Natural killer cell treated with Interleukin-12 subunit alpha and Interleukin-12 subunit beta and Interleukin-15 and Interleukin-18, amount 100 ng/mL, for 72 hours (primary cell): ENCODE results near the gene TPD52L2. TPM values are rescaled to one million over a fixed set of nuclear protein-coding genes. Genes with fewer than 3 reads are reported as not detected.
A peak's percentile ranks its signal among the peaks of the same experiment; 100 is the strongest.

Source experiments
- ATAC-seq, 2 donors: fragments of 150-1000 bp; cut with Tn5 transposase in 1 of 2; sonication (Bioruptor Pico), chemical (Tn5 transposase) in 1 of 2; 2 replicates each; pipeline ENCODE4 v1.10.0; 2021
- DNase-seq: peaks from one replicate; pipeline ENCODE4 v3.0.0; 2022; ENCODE audit warnings: low spot score
- H3K27ac Mint-ChIP-seq, 2 donors: 1 replicate in 1 of 2; 2 replicates in 1 of 2; pipeline ENCODE4 v1.8.0; 2022; ENCODE audit warnings: mixed read lengths in 2 of 2, mild to moderate bottlenecking in 1 of 2, moderate library complexity in 1 of 2
- H3K27me3 Mint-ChIP-seq, 2 donors: 1 replicate in 1 of 2; 2 replicates in 1 of 2; pipeline ENCODE4 v1.8.0; 2022; ENCODE audit warnings: mixed read lengths in 2 of 2
- H3K36me3 Mint-ChIP-seq: one replicate; pipeline ENCODE4 v1.8.0; 2022; ENCODE audit warnings: mixed read lengths
- H3K4me1 Mint-ChIP-seq, 2 donors: 1 replicate in 1 of 2; 2 replicates in 1 of 2; pipeline ENCODE4 v1.8.0; 2022; ENCODE audit warnings: low read depth in 2 of 2, mixed read lengths in 2 of 2, mild to moderate bottlenecking in 1 of 2
- H3K4me3 Mint-ChIP-seq: one replicate; pipeline ENCODE4 v1.8.0; 2022; ENCODE audit warnings: mixed read lengths
- H3K9me3 Mint-ChIP-seq: 2 replicates; pipeline ENCODE4 v1.8.0; 2022; ENCODE audit warnings: mixed read lengths
- total RNA-seq, 2 donors: library from RNA; stranded (reverse); gene quantifications; one replicate each; pipeline ENCODE4 v1.2.3, GENCODE V29; 2022

Gene TPD52L2
- total RNA-seq, 2 donors from 2014 or later: 48.8 to 60.0 TPM

GRCh38 chr20:63937596-63937995 lies 72.5 kb downstream of the TPD52L2 start:
- no peaks in the 10 kb centered on the region for H3K36me3 Mint-ChIP-seq
- H3K27ac Mint-ChIP-seq: no peak overlapping the region
- no peak overlapping the region for H3K4me3 Mint-ChIP-seq
- H3K27me3 Mint-ChIP-seq: no peaks in the 10 kb centered on the region
- peaks cover 14 to 19% of the 10 kb centered on the region in 2 donors for H3K4me1 Mint-ChIP-seq
- DNase-seq: no peak
- no peaks in the 10 kb centered on the region for H3K9me3 Mint-ChIP-seq
- no peak for ATAC-seq

GRCh38 chr20:63939061-63939935 lies 74.2 kb downstream of the TPD52L2 start:
- Mint-ChIP-seq H3K27ac (no peak overlapping the region), H3K27me3 (no peaks in the 10 kb centered on the region), H3K4me3 (no peak overlapping the region), H3K36me3 (no peaks in the 10 kb centered on the region), H3K9me3 (no peaks in the 10 kb centered on the region), H3K4me1 (peaks cover 14 to 19% of the 10 kb centered on the region in 2 donors)
- ATAC-seq: no peak
- DNase-seq: no peak

DNA sequence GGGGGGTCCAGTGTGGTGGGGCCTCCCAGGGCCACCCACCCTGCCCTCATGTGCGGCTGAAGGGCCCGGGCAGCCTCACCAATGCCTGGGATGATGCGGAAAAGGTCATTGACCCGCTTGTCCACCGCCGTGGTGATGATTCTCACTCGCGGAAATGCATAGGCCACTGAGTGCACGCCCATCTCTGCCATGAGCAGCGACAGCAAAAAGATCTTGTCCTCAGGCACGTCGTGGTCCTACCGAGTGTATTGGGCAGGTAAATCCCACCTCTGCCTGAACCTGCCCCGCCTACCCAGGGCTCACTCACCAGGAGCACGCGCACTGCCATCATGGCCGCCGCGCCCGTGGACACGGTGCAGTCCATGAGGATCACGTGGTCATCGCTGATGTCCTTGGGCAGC lies 75.0 kb downstream of the TPD52L2 start:
- no peak for ATAC-seq
- no peaks in the 10 kb centered on the region for H3K36me3 Mint-ChIP-seq

GRCh38 chr20:63940472-63941266 lies 75.6 kb downstream of the TPD52L2 start:
- Mint-ChIP-seq H3K9me3 (no peaks in the 10 kb centered on the region), H3K27ac (peak overlapping the region in 1 of 2 donors; percentile 49)

More for the DNA sequence above, 75.0 kb downstream of the TPD52L2 start:
- DNase-seq: no peak
- H3K27me3 Mint-ChIP-seq: no peaks in the 10 kb centered on the region
- H3K4me1 Mint-ChIP-seq: peaks cover 14 to 17% of the 10 kb centered on the region in 2 donors
- H3K27ac Mint-ChIP-seq: no peak overlapping the region
- no peak overlapping the region for H3K4me3 Mint-ChIP-seq
- no peaks in the 10 kb centered on the region for H3K9me3 Mint-ChIP-seq

More at GRCh38 chr20:63940472-63941266, 75.6 kb downstream of the TPD52L2 start:
- Mint-ChIP-seq H3K27me3 (no peaks in the 10 kb centered on the region), H3K4me1 (peaks cover 14% of the 10 kb centered on the region in 2 donors), H3K4me3 (peak overlapping the region; percentile 55), H3K36me3 (no peaks in the 10 kb centered on the region)
- DNase-seq (no peak), ATAC-seq (no peak)

Other genes starting within 250 kb of the TPD52L2 start
- gene GMEB2, start 238.2 kb upstream of the TPD52L2 start, total RNA-seq: 10 to 100 TPM; 14.7 to 15.5 TPM
- 1 to 10 TPM in 1 of 2 donors, under 1 TPM in 1; 0.88 to 3.2 TPM for gene STMN3, start 211.8 kb upstream of the TPD52L2 start, total RNA-seq
- 10 to 100 TPM; 32.3 to 76.9 TPM for gene RTEL1, start 207.0 kb upstream of the TPD52L2 start, total RNA-seq
- not detected for gene TNFRSF6B, start 168.6 kb upstream of the TPD52L2 start, total RNA-seq
- 10 to 100 TPM; 52.4 to 87.0 TPM for gene ARFRP1, start 157.3 kb upstream of the TPD52L2 start, total RNA-seq
- gene ZGPAT, start 157.2 kb upstream of the TPD52L2 start, total RNA-seq: 10 to 100 TPM; 40.8 to 53.0 TPM
- 10 to 100 TPM in 1 of 2 donors, 1 to 10 TPM in 1; 9.3 to 15.7 TPM for gene LIME1, start 128.6 kb upstream of the TPD52L2 start, total RNA-seq
- gene SLC2A4RG, start 125.5 kb upstream of the TPD52L2 start, total RNA-seq: 10 to 100 TPM; 21.0 to 31.1 TPM
- gene ZBTB46, start 34.0 kb upstream of the TPD52L2 start, total RNA-seq: 1 to 10 TPM in 1 of 2 donors, under 1 TPM in 1; 0.25 to 1.2 TPM
- not detected for gene ABHD16B, start 3.8 kb upstream of the TPD52L2 start, total RNA-seq
- 10 to 100 TPM; 67.6 to 89.1 TPM for gene DNAJC5, start 29.9 kb downstream of the TPD52L2 start, total RNA-seq
- gene UCKL1, start 91.1 kb downstream of the TPD52L2 start, total RNA-seq: 10 to 100 TPM; 32.6 to 52.9 TPM
- 10 to 100 TPM in 1 of 2 donors, 1 to 10 TPM in 1; 9.6 to 13.8 TPM for gene ZNF512B, start 104.7 kb downstream of the TPD52L2 start, total RNA-seq
- 10 to 100 TPM; 33.3 to 33.6 TPM for gene SAMD10, start 114.4 kb downstream of the TPD52L2 start, total RNA-seq
- gene PRPF6, start 115.9 kb downstream of the TPD52L2 start, total RNA-seq: 10 to 100 TPM; 65.9 to 87.7 TPM
- 1 to 10 TPM; 2.4 to 6.3 TPM for gene C20orf204, start 170.9 kb downstream of the TPD52L2 start, total RNA-seq
- not detected for gene SOX18, start 184.4 kb downstream of the TPD52L2 start, total RNA-seq
- 10 to 100 TPM; 23.2 to 24.1 TPM for gene TCEA2, start 197.9 kb downstream of the TPD52L2 start, total RNA-seq
- gene RGS19, start 214.2 kb downstream of the TPD52L2 start, total RNA-seq: 10 to 100 TPM; 27.1 to 33.4 TPM
- under 1 TPM; 0.12 to 0.20 TPM for gene OPRL1, start 214.8 kb downstream of the TPD52L2 start, total RNA-seq
- gene LKAAEAR1, start 219.1 kb downstream of the TPD52L2 start, total RNA-seq: not detected
- not detected for gene NPBWR2, start 242.3 kb downstream of the TPD52L2 start, total RNA-seq